ENCODE results near the gene TMEM184A. TPM values are rescaled to one million over a fixed set of nuclear protein-coding genes. Genes with fewer than 3 reads are reported as not detected.

TMEM184A gene
- total RNA-seq, 1 donor from 2014 or later: not detected

DNA sequence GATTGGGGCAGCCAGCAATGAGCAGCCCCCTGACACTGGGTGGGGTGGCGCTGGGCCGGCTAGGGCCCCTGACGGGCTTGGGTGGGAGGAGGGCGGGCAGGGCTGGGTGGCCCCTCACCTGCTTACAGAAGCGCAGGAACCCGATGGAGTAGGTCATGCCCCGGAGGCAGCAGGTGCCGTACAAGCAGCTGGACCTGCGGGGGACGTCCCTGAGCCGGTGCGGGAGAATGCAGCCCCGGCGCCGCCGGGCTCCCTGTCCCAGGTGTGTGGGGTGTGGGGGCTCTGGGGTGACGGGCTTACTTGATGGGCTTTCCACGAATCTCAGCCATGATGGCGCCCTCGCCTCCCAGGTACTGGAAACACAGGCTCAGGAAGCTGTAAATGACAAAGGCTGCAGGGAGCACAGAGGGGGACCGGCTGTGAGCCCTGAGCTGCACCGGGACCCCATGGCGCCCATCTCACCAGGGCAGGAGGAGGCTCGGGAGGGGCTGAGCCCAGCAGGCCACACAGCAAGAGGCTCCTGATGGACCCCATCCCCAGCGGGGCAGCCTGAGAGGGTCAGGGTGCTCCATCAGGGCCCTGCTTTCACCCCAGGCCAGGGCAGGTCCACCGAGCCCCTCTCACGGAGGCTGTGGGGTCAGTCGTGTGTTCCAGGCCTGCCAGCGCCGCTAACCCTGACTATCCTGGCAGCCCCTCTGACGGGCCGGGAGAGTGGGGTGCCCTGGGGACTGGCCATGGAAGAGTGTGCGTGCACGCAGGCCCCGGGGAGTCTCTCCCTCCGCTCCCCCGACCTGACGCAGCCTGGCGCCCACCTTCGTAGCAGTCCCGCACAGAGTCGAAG is 5.8 kb downstream of the TMEM184A start:
- Mint-ChIP-seq H3K4me1 (no peaks in the 10 kb centered on the region), H3K4me3 (no peak overlapping the region), H3K27me3 (ENCODE audit: low read depth) (no peaks in the 10 kb centered on the region), H3K9me3 (no peaks in the 10 kb centered on the region), H3K27ac (ENCODE audit: unreplicated experiment) (no peak overlapping the region), H3K36me3 (ENCODE audit: low read depth) (no peaks in the 10 kb centered on the region)
- no peak for DNase-seq (ENCODE audit: low read depth, low spot score)
- TF ChIP-seq, protein P1, sequence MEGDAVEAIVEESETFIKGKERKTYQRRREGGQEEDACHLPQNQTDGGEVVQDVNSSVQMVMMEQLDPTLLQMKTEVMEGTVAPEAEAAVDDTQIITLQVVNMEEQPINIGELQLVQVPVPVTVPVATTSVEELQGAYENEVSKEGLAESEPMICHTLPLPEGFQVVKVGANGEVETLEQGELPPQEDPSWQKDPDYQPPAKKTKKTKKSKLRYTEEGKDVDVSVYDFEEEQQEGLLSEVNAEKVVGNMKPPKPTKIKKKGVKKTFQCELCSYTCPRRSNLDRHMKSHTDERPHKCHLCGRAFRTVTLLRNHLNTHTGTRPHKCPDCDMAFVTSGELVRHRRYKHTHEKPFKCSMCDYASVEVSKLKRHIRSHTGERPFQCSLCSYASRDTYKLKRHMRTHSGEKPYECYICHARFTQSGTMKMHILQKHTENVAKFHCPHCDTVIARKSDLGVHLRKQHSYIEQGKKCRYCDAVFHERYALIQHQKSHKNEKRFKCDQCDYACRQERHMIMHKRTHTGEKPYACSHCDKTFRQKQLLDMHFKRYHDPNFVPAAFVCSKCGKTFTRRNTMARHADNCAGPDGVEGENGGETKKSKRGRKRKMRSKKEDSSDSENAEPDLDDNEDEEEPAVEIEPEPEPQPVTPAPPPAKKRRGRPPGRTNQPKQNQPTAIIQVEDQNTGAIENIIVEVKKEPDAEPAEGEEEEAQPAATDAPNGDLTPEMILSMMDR (conservative IDR thresholded peaks at IDR 0.05): no peak

DNA sequence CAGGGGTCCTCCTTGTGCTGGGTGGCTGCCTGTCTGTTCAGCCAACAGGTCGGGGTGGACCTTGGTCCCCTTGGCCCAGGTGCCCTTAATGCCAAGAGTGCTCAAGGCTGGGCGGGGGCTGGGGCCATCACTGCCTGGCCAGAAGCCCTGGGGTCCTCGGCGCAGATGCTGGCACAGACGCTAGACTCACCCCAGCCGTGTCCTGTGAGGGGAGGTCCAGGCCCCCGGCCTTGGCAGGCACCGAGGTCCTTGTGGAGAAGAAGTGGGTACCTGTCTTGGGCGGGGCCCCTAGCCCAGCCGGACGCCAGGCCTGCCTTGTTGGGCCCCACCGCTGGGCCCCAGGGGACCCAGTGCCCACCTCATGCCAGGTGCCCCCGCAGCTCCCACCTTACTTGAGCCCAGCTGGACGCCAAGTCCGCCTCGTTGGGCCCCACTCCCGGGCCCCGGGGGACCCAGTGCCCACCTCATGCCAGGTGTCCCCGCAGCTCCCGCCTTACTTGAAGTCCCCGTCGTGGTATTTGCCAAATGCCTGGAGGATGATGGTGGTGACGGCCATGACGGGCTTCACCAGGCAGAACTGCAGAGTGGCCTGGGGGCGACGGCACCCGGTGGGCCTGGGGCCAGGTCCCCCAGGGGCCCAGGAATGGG is 6.5 kb downstream of the TMEM184A start:
- no peaks in the 10 kb centered on the region for H3K36me3 Mint-ChIP-seq (ENCODE audit: low read depth)

DNA sequence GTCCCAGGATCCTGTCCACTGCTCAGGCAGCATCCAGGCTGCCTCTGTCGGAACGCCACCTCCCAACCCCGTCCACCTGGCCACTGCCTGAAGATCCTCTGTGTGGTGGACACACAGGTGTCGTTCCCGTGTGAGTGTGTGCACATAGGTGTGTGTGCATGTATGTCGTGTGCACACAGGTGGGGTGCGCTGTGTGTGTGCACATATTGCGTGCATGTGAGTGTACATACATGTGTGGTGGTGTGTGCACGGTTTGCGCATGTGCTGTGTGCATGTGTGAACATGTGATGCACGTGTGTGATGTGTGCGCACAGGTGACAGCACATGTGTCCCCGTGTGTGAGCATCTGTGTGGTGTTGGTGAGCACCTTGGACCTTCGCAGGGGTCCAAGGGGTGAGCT is 7.1 kb downstream of the TMEM184A start:
- H3K4me1 Mint-ChIP-seq: no peaks in the 10 kb centered on the region
- TF ChIP-seq, protein P1 (conservative IDR thresholded peaks at IDR 0.05): no peak
- H3K36me3 Mint-ChIP-seq (ENCODE audit: low read depth): no peaks in the 10 kb centered on the region
- H3K4me3 Mint-ChIP-seq: no peak overlapping the region
- H3K27me3 Mint-ChIP-seq (ENCODE audit: low read depth): no peaks in the 10 kb centered on the region
- no peak for DNase-seq (ENCODE audit: low read depth, low spot score)
- H3K9me3 Mint-ChIP-seq: no peaks in the 10 kb centered on the region
- no peak overlapping the region for H3K27ac Mint-ChIP-seq (ENCODE audit: unreplicated experiment)

More for the DNA sequence above, 6.5 kb downstream of the TMEM184A start:
- no peak overlapping the region for H3K4me3 Mint-ChIP-seq
- no peaks in the 10 kb centered on the region for H3K27me3 Mint-ChIP-seq (ENCODE audit: low read depth)
- TF ChIP-seq, protein P1 (conservative IDR thresholded peaks at IDR 0.05): no peak
- no peaks in the 10 kb centered on the region for H3K9me3 Mint-ChIP-seq
- H3K4me1 Mint-ChIP-seq: no peaks in the 10 kb centered on the region
- no peak for DNase-seq (ENCODE audit: low read depth, low spot score)
- no peak overlapping the region for H3K27ac Mint-ChIP-seq (ENCODE audit: unreplicated experiment)

DNA sequence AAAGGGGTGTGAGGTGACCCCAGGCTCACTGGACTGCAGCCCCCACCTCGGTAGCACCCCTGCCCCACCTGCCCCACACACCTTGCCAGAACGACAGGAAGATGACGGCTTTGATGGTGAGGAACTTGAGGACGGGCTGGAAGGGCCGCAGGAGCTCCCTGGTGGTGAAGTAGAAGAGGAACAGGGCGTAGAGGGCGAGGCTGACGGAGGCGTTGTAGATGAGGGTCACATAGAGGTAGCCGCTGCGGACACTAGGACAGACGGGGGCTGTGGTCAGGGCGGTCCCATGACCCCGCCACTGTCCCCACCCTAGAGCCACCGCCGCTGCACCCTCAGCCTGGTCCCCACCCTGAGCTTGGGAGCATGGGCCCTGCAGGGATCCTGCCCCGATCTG is 7.6 kb downstream of the TMEM184A start:
- H3K36me3 Mint-ChIP-seq (ENCODE audit: low read depth): no peaks in the 10 kb centered on the region
- H3K9me3 Mint-ChIP-seq: no peaks in the 10 kb centered on the region
- H3K27ac Mint-ChIP-seq (ENCODE audit: unreplicated experiment): no peak overlapping the region
- no peak for DNase-seq (ENCODE audit: low read depth, low spot score)
- H3K4me1 Mint-ChIP-seq: no peaks in the 10 kb centered on the region
- H3K4me3 Mint-ChIP-seq: no peak overlapping the region
- TF ChIP-seq, protein P1 (conservative IDR thresholded peaks at IDR 0.05): no peak
- no peaks in the 10 kb centered on the region for H3K27me3 Mint-ChIP-seq (ENCODE audit: low read depth)

DNA sequence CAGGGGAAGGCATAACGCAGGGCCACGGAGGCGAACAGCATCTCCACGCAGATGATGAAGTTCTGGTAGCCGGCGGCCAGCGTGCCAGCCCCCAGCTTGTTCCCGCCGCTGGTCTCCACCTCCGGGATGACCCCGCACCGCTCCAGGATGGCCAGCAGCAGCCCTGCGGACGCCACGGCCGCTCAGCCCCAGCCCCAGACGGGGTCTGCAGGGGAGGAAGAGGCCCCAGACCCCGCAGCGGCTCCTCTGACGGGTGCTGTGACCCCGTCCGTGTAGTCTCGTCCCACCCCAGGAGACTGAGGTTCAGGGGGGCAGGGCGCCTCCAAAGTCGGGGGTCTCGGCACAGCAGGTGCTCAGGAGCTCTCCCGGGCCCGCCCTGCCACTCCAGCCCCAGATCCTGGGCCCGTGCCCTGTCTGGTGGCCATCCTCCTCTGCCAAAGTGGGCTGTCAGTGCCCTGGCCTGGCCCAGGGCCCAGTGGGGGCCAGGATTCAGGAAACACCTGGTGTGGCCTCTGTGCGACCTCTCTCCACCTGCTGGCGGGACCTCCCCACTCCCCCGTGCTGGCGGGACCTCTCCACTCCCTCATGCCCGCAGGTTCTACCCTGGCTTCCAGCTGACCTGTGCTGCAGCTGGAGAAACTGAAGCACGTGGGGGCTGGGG is 8.1 kb downstream of the TMEM184A start:
- Mint-ChIP-seq H3K27ac (ENCODE audit: unreplicated experiment) (no peak overlapping the region), H3K9me3 (no peaks in the 10 kb centered on the region), H3K27me3 (ENCODE audit: low read depth) (no peaks in the 10 kb centered on the region), H3K4me3 (no peak overlapping the region), H3K36me3 (ENCODE audit: low read depth) (no peaks in the 10 kb centered on the region), H3K4me1 (no peaks in the 10 kb centered on the region)
- TF ChIP-seq, protein P1 (conservative IDR thresholded peaks at IDR 0.05): no peak
- DNase-seq (ENCODE audit: low read depth, low spot score): no peak

All from neural crest cell (in vitro differentiated cells).